GM23338 (cell line): ENCODE data around the gene CCDC188.

ENCODE experiments used
- POLR2AphosphoS5 ChIP-seq: IDR thresholded peaks from 2 replicates; pipeline ENCODE4 v1.6.1; 2016; ENCODE audit warnings: antibody characterized with exemption, low read depth
- TF ChIP-seq, protein P1 (sequence below), 2 experiments: fragments of 200-600 bp in 1 of 2; sonication (generic) in 1 of 2; conservative IDR thresholded peaks; 2 replicates each; pipeline versions ENCODE4 v1.5.1 to v1.6.1; 2016 to 2017; ENCODE audit warnings: antibody characterized with exemption in 2 of 2, low read depth in 2 of 2, mild to moderate bottlenecking in 2 of 2, moderate library complexity in 1 of 2

DNA sequence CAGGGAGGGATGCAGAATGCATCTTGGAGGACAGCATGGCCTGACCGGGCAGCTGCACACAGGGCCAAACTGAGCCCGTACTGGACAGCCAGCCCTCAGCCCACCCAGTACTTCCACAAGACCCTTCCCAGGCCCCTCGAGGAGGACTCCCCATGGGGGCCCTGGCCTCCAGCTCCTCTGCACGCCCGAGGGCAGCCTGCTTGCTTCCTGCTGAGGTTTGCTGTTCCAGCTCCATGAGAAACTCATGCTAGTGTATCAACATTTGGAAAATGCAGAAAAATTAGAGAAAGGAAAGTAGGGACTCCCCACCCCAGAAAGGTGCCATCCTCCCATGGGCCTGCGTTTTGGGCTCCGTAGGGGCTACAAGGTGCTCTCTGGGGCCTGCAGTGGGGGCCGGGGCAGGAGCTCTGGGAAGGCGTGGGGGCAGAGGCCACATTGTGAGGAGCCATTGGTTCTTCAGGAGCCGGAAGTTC, 21.3 kb upstream of the CCDC188 start:
- TF ChIP-seq, protein P1, sequence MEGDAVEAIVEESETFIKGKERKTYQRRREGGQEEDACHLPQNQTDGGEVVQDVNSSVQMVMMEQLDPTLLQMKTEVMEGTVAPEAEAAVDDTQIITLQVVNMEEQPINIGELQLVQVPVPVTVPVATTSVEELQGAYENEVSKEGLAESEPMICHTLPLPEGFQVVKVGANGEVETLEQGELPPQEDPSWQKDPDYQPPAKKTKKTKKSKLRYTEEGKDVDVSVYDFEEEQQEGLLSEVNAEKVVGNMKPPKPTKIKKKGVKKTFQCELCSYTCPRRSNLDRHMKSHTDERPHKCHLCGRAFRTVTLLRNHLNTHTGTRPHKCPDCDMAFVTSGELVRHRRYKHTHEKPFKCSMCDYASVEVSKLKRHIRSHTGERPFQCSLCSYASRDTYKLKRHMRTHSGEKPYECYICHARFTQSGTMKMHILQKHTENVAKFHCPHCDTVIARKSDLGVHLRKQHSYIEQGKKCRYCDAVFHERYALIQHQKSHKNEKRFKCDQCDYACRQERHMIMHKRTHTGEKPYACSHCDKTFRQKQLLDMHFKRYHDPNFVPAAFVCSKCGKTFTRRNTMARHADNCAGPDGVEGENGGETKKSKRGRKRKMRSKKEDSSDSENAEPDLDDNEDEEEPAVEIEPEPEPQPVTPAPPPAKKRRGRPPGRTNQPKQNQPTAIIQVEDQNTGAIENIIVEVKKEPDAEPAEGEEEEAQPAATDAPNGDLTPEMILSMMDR (conservative IDR thresholded peaks at IDR 0.05; ENCODE audit: low read depth in 2 of 2): no peak
- TF ChIP-seq POLR2AphosphoS5: no peak
